GOT3 (cell line): Measurements from ENCODE around the gene LRRC36.
A peak's percentile ranks its signal among the peaks of the same experiment; 100 is the strongest.

Source experiments
- DNase-seq: peaks from one replicate; lab custom pipeline; 2025; ENCODE audit warnings: mixed read lengths; lab: John Stamatoyannopoulos, UW

LRRC36 gene

GRCh38 chr16:67294171-67294757 lies 32.4 kb upstream of the LRRC36 start:
- DNase-seq: no peak

- DNase-seq: no peak
Observed at GRCh38 chr16:67294938-67295361, 31.7 kb upstream of the LRRC36 start.

GRCh38 chr16:67296420-67296819 lies 30.2 kb upstream of the LRRC36 start:
- DNase-seq: no peak

- DNase-seq: no peak
Observed at GRCh38 chr16:67298277-67298676, 28.3 kb upstream of the LRRC36 start.

GRCh38 chr16:67299269-67299668 lies 27.3 kb upstream of the LRRC36 start:
- DNase-seq: no peak

GRCh38 chr16:67301080-67301782 lies 25.4 kb upstream of the LRRC36 start:
- no peak for DNase-seq

GRCh38 chr16:67302076-67302475 lies 24.5 kb upstream of the LRRC36 start:
- DNase-seq: no peak

- DNase-seq: no peak
Observed at GRCh38 chr16:67302970-67303369, 23.6 kb upstream of the LRRC36 start.

GRCh38 chr16:67304020-67304419 lies 22.6 kb upstream of the LRRC36 start:
- DNase-seq: no peak

- no peak for DNase-seq
Observed at GRCh38 chr16:67305216-67306071, 21.2 kb upstream of the LRRC36 start.

- no peak for DNase-seq
Observed at GRCh38 chr16:67310561-67310960, 16.1 kb upstream of the LRRC36 start.

- DNase-seq: peak; percentile 59
Observed at GRCh38 chr16:67311607-67312488, 14.8 kb upstream of the LRRC36 start.

GRCh38 chr16:67312719-67313118 lies 13.9 kb upstream of the LRRC36 start:
- no peak for DNase-seq

- no peak for DNase-seq
Observed at GRCh38 chr16:67317853-67318252, 8.8 kb upstream of the LRRC36 start.

- DNase-seq: no peak
Observed at GRCh38 chr16:67326115-67326471, 522 bp upstream of the LRRC36 start.

GRCh38 chr16:67327743-67328142 lies 1.1 kb downstream of the LRRC36 start:
- DNase-seq: no peak

GRCh38 chr16:67329901-67330300 lies 3.3 kb downstream of the LRRC36 start:
- no peak for DNase-seq

- DNase-seq: no peak
Observed at GRCh38 chr16:67333315-67333714, 6.7 kb downstream of the LRRC36 start.

- DNase-seq: no peak
Observed at GRCh38 chr16:67336116-67336515, 9.5 kb downstream of the LRRC36 start.

GRCh38 chr16:67336648-67337047 lies 10.0 kb downstream of the LRRC36 start:
- no peak for DNase-seq

- DNase-seq: no peak
Observed at GRCh38 chr16:67339453-67339852, 12.8 kb downstream of the LRRC36 start.

GRCh38 chr16:67341250-67341649 lies 14.6 kb downstream of the LRRC36 start:
- DNase-seq: no peak
